ENCODE data around the gene RHEB.

Gene RHEB

DNA sequence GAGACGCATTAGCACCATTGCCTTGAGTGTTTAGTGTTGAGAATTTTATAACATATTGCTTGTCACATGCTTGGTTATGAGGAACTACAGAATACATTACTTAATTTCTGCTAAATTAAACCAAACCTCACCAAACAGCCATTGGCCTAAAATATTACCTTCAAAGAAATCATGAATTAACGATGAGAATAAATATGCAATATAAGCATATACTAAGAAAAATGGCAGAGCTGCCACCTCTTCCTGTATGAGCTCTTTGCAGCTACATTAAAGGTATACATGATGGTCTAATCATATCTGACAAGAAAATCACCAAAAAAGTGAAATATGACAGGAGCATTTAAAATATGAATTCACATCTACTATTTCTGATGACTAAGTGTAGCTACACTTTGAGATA lies 5.2 kb upstream of the RHEB start:
- DNase-seq: no peak

DNA sequence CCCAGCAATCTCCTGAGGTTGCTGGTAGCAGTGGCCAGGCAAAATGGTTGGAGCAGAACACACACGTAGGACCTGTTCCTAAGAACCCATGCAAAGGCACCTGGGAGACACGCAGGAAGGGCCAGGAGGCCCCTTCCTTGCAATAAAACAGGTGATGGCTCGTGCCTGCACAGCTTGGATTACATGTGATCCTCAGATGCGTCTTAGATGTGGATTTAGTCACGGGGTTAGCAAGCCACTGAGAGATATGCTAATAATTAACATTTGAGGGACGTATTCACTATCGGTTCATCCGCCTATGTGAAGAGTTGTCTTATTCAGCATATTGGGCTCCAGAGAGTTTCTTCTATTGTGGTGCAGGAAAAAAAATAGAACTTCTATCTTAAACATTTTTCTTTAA lies 4.6 kb upstream of the RHEB start:
- no peak for DNase-seq

DNA sequence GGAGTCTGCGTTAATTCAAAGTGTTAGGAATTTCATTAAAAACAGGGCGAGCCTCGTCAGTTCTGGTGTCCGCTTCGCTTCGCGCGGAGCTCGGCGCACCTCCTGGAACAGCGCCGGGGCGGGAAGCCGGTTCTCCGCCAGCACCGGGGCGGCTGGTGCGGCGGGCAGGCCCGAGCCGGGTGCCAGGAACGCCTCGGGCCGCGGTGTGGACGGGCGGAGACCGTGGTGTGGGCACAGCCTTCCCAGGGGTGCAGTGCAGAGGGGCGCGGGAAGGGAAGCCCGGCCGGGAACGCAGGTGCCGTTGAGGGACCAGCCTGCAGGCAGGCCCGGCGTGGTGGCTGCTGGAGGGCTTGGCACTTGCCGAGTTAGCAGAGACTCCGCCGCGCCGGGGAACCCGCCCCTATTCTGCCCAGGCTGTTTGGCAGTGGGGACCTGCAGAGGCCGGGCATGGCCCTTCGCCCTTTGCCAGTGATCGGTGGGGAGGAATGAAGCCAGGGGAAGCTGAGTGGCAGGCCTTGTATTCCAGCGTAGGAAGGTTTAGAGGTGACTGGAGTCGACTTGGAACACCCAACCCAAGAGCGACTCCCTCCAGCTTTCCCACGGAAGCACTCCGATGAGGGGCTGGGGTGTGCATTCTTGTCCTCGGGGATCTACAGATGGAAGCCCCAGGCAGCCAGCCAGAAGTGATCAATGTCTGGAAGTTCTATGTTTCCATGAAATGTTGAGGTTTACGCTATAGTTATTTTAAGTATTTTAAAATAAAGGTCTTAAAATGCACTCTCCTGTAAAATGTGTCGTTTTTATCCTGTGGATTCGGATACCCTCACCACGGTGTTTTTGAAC lies 945 bp upstream of the RHEB start:
- peak; percentile 52 for DNase-seq

DNA sequence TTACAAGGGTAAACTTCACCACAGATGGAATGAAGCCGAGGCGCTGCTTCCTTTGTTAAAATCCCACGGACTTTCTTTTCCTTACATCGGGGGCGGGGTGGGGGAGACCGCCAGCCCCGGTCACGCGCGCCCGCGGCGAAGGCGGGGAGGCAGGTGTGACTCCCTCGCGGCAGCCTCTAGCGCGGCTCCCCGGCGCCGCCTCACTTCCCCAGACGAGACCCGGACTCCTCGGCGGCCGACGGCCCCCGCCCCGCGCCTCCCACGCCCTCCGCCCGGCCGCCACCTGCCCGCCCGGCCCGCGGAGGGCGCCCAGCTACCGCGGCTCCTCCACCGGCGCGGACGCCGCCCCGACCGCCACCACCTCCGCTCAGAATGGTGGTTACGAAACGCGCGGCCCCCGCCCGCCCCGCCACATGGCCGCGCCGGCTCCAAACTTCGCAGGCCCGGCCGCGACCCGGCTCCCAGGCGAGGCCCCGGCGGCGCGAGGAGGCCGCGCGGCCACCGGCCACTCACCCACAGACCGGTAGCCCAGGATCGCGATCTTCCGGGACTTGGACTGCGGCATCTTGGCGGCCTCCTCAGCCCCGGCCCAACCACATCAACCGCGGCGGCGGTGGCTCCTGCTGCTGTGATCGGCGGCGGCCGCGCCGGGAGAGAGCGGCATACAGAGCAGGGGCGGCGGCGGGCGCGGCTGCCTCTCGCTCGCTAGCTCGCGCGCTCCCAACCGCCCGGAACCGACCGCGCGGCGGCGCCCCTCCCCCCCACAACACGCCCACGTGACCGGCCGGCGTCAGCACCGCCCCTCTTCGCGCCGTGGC lies 539 bp downstream of the RHEB start:
- DNase-seq: peak; percentile 45

DNA sequence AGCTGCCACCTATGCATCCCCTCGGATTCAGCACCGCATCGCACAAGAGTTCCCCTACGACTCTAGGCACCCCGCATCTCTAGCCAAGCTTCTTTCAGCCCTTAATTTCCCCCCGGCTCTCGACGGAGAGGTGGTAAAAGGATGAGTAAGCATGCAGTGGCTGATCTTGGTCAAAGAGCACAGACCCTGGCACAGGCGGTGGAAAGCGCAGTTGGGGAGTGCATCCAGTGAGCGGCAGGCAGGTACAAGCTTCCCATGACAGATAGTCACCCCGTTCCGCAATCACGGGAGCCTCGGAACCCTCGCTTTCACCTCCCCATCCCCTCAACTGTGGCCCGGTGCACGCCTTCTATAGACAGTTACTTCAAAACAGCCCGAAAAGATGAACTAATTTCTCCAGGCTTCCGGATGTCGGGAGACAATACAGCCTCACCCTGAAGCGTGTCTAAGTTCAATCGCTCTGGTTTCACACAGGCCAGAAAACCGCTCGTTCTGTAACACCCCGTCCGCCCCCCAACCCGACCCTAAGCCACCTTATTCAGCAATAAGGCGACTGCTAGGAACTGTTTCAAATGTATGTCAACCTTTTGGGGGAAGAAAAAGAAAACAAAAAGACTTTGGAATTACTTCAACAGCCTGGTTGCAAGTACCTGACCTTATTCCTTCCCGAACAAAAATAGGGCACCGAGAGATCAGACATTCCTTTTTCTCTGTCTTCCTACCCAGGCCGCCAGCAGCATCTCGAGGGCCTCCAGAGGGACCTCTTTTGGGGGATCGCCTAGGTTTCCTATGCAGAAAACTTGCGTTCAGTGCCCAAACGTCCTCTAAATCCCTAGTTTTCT lies 1.4 kb downstream of the RHEB start:
- peak; percentile 70 for DNase-seq

DNA sequence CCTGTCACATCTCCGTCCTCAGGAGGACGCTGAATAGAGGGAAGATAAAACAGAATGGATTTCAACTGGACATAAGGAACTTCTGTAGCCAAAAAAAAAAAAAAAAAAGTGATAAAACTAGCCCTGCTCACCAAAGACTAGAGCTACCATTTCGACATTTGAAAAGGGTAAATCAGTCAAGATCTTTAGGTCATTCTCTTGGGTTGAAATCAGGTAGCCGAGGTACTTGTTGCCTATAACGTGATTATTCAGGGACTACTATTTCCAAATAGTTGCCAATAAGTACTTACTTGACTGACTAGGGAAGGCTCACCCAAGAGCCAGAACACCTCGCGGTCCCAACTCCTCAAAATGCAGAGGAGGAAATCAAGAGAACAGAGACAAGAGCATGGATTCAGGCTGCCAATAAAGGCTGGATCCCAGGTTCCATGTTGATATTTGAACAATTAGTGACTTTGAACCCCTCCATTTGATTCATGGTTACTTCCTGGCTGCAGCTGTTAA lies 2.0 kb downstream of the RHEB start:
- no peak for DNase-seq

DNA sequence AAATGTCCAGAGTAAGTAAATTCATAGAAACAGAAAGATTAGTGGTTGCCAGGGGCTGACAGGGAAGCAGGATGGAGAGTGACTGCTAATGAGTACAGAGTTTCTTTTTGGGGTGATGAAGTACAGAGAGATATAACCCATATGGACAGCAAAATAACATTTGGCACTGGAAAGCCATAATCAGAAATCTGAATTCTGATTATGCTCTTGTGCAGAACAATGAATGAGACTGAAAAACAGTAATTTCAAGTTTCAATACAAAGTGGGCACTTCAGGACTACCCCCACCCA lies 4.5 kb downstream of the RHEB start:
- no peak for DNase-seq

DNA sequence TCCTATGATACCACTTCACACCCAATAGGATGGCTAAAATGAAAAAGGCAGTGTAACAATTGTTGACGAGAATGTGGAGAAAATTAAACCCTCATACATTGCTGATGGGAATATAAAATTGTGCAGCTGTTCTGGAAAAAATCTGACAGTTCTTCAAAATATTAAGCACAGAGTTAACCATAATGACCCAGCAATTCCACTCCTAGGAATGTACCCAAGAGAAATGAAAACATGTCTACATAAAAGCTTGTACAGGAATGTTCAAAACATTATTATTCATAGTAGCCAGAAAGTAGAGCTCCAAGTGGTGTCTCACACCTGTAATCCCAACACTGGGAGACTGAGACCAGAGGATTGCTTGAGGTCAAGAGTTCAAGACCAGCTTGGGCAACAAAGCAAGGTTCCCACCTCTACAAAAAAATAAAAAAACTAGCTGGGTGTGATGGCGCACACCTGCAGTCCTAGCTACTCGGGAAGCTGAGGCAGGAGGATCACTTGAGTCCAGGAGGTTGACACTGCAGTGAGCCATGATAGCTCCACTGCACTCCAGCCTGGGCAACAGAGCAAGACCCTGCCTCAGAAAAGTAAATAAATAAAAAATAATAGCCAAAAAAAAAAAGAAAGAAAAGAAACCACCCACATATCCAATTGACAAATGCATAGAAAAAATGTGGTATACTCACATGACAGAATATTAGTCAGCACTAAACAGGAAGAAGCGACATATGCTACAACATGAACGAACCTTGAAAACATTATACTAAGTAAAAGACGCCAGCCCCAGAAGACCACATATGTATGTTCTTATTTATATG lies 5.0 kb downstream of the RHEB start:
- no peak for DNase-seq

DNA sequence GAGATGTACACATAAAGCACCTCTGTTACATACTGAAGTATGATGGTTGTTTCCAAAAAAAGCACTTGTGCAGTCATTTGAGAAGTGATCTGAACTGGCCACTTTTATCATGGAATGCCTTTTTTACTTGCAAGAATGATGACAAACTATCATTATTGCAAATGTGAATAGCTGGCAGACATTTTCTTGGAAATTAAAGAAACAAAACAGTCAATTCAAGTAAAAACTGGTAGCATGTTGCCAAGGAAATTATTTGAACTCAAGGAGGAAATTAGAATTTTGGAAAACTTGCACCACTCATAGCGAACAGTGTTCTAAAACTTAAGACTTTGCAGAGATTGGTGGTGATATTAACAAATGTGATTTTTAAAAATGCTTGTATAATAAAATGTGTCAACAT lies 6.6 kb downstream of the RHEB start:
- DNase-seq: no peak

DNA sequence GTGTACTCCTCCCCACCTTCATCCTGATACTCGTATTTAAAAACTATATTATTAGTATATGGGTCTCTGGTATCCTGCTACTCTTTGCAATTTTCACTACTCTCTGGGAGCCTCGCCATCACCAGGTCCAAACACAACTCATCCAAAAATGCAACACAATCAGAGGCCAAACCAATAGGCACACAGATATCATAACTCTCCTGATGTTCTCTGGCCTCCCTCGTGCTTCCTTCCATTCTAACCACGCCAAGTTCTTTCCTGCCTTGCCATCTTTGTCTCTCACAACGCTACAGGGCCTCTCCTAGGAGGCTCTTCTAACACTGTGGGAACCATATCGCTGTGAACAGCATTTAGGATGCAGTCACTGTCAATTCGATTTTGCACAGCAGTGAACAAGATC lies 7.3 kb downstream of the RHEB start:
- no peak for DNase-seq

DNA sequence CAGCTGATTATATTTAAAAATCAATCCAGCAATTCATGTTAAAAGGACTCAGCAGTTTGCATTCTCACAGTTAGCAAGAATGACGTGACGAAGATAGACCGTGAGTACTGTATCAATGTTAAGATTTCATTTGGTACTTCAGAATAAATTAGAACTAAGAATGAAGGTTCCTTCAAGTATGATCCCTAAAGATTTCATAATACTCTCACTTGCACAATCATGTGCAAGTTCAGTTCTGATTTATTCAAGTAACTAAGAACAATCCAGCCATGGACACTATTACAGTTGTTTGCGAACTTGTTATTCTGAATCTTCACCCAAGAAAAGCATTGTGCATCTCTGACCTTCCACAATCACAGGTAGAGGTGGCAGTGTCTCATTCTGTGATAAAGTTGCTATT lies 7.7 kb downstream of the RHEB start:
- no peak for DNase-seq

DNA sequence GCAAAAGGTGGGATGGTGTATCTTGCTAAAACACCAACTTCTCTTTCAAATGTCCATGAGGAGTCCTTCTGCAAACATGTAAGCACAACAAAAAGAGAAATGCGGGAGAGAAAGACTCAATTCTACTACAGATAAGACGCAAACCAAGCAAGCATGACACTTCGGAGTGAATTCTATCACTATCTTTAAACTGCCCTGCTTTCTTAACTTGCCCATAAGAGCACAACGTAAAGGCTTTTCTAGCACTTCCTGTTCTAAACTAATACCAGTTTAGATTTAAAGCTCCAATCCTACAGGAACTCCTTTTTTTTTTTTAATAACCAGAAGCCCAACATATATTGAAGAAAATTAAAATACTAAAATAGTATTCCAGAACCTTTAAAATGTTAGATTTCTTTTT lies 8.4 kb downstream of the RHEB start:
- no peak for DNase-seq

DNA sequence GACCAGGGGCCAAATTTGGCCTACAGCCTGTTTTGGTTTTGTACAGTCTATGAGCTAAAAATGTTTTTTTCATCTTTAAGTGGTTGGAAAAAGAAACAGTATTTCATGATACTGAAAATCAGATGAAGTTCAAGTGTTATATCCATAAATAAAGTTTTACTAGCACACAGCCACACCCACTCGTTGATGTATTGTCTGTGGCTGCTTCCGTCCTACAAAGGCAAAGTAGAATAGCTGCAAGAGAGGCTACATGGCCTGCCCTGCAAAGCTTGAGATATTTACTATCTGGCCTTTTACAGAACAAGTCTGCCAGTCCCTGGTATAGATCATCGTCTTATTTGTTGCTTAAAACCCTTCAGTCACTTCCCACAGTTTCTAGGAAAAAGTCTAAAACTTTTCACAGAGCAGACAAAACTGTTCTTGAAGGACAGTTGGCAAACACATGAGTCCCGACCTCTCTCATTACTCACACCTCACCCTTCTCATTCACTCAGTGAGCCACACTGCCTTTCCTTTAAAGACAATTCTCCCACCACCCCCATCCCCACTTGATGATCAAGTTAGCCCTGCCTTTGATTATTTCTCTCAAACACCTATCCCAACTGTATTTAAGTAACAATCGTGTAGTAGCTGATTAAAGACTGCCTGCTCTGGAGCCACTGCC lies 9.9 kb downstream of the RHEB start:
- no peak for DNase-seq

DNA sequence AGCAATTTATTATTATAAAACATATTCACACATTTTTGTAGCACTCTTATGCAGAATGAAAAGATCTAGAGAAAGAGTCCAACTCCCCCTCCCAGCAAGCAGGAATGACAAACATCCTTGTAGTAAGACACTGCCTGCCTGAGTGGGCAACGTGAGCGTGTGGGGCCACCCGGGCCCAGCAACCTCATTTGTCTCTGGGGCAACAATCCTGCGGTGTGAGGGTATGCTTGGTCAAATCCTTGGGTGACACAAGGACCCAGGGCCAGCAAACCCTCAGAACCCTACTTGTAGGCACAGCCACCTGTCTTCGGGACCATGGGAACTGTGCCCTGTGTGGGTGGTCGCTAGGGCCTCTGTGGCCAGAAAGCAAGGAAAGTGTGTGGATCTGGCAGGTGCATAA lies 10.7 kb downstream of the RHEB start:
- no peak for DNase-seq

DNA sequence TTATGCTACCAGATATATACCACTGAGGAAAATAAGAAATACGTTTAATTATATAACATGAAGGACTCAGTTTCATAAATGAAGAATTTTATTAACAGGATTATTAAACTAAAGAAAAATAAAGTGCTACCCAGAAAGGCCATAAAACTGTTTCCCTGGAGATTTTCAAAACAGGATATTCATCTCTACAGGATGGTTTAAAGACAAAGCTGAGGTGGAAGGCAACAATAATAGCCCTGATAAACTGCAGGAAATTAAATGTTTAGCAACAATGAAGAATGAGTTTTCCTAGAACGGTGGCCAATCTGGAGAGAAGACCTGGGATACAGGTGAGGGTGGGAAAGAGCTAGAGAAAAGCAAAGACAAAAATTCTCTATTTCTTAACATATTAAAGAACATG lies 11.9 kb downstream of the RHEB start:
- no peak for DNase-seq

DNA sequence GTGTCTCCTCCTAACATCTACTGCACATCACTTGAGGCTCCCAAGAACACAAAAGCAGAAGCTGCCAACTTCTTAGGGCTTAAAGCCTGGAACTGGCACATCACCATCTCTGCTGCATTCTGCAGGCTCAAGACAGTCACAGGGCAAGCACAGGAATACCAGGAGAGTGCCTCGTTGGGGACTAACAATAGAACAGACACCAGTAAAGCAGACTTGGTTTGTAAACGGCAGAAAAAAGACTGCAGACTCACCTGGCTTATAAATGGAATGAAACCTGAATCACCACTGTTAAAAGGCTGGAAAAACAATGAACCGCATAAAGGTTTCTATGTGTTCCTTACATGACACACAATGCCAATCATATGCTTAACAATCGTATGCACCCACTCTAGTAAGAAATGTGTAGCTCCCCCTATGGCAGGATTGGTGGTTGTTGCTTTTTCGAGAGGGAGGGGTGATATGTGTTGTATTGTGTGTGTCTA lies 12.8 kb downstream of the RHEB start:
- DNase-seq: no peak

DNA sequence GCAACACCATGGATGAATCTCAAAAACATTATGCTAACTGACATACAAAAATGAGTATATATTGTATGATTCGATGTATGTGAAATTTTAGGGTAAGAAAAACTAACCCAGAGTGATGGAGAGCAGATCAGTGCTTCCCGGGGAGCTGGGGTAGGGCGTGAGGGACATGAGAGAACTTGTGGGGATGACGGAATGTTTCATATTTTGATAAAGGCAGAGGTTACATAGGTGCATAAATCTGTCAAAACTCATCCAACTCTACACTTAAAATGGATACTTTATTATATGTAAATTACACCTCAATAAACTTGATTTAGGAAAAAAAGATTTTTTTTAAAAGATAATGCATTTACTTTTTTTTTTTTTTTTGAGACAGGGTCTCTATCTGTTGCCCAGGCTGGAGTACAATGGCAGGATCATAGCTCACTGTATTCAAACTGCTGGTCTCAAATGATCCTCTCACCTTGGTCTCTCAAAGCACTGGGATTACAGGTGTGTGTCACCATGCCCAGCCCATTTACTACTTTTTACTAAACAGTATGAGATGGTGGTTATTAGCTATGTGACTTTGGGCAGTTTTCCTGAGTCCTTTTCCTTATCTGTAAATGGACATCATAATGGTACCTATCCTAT lies 13.7 kb downstream of the RHEB start:
- no peak for DNase-seq

DNA sequence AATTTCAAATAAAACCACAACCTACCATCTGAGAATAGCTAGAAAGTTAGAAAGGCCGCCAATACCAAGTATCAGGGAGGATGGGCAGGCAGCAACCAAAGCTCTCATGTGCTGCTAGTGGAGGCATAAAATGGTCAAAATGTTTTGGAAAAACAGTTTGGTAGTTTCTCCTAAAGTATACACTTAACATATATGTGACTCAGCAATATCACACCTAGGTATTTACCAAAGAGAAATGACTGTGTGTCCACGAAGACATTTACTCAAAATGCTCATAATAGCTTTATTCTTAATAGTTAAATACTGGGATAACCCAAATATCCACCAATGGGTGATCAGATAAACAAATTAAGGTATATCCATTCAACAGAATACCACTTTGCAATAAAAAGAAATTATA lies 14.3 kb downstream of the RHEB start:
- DNase-seq: no peak

DNA sequence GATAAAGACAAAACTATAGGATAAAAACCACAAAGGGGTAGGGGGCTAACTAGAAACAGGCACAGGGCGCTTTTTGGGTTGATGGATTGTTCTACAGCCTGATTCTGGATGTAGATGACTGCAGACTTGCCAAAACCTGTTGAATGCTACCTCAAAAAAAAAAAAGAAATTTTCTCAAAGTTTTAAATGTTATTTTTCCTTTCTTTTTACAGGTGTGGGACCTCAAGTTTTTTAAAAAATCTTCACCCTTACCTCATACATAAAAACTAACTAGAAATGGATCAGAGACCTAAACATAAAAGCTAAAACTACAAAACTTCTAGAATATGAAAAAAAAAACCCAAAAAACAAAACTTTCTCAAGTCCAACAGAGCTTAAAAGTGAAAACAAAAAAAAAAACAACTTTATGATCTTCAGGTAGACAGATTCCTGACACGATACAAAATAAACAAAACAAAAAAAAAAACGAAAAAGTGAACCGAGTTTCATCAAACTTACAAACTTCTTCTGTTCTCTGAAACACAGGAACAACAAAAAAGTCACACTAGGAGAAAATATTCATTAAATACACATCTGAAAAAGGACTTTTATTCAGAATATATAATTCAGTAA lies 14.9 kb downstream of the RHEB start:
- DNase-seq: no peak

DNA sequence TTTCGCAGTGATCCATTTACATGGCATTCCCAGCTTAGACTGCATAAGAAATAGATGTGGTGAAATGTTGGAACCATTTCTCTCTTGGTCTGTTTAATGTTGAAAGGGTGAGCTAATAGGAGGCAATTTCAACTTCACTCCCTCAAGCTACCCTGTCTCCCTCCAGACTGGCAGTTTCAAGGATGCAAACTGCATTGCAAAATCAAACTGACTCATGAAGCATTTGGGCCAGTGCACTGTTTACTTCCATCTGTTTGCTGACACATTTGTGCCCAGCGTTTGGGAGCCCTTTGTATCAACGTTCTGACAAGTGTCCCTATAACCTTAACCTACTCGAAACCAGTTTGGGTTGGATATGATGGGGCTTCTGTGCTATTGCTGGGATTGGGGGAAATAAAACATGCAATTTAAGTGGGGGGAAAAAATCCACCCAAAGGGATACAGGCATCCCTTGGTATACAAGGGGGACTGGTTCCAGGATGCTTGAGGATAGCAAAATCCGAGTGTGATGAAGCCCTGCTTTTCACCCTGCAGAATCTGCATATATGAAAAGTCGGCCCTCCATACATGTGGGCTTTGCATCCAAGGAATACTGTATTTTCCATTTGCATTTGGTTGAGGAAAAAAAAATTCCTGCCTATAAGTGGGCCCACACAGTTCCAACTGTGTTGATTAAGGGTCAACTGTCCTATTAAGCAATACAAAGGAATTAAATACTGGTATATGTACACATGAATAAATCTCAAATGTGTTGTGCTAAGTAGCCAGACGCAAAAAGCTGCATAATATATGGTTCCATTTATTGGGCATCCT lies 15.6 kb downstream of the RHEB start:
- no peak for DNase-seq

Measured in stimulated activated CD4-positive, alpha-beta T cell treated with anti-CD3 and anti-CD28 coated beads, Interleukin-1b, Interleukin-23, amount 100 ng/mL, for 48 hours (primary cell).